Neuronal stem cell (in vitro differentiated cells): ENCODE data around the gene MAP3K3.

Experiments
- DNase-seq: peaks from one replicate; pipeline ENCODE4 v3.0.0-alpha.2; 2013; ENCODE audit warnings: low spot score
- H2AFZ ChIP-seq: one replicate; pipeline ENCODE4 v1.6.1; 2013; ENCODE audit warnings: mild to moderate bottlenecking, low read length, inconsistent platforms
- H2AK5ac ChIP-seq: 2 replicates; pipeline ENCODE4 v1.6.1; 2013; ENCODE audit warnings: low read depth, mild to moderate bottlenecking, inconsistent platforms, low read length, moderate library complexity, mixed read lengths
- H2BK120ac ChIP-seq: 2 replicates; pipeline ENCODE4 v1.6.1; 2013; ENCODE audit warnings: low read depth, mild to moderate bottlenecking, inconsistent platforms, low read length, moderate library complexity, mixed read lengths
- H2BK12ac ChIP-seq: one replicate; pipeline ENCODE4 v1.6.1; 2013; ENCODE audit warnings: low read length, inconsistent platforms
- H2BK15ac ChIP-seq: 2 replicates; pipeline ENCODE4 v1.6.1; 2013; ENCODE audit warnings: mild to moderate bottlenecking, low read length, inconsistent platforms, mixed read lengths
- H2BK5ac ChIP-seq: one replicate; pipeline ENCODE4 v1.6.1; 2013; ENCODE audit warnings: inconsistent platforms, mild to moderate bottlenecking, low read length, moderate library complexity
- H3K14ac ChIP-seq: one replicate; pipeline ENCODE4 v1.6.1; 2013; ENCODE audit warnings: low read length, inconsistent platforms
- H3K18ac ChIP-seq: 2 replicates; pipeline ENCODE4 v1.6.1; 2013; ENCODE audit warnings: low read length, inconsistent platforms
- H3K23ac ChIP-seq: 2 replicates; pipeline ENCODE4 v1.6.1; 2013; ENCODE audit warnings: low read depth, mild to moderate bottlenecking, mixed read lengths, low read length, inconsistent platforms; ENCODE audit not compliant: poor library complexity
- H3K27ac ChIP-seq: replicated peaks from 3 replicates; pipeline ENCODE4 v1.5.1; 2013; ENCODE audit warnings: low read length, inconsistent platforms
- H3K27me3 ChIP-seq, 3 experiments: 2 replicates each; pipeline ENCODE4 v1.6.1; 2013; ENCODE audit warnings: low read length in 3 of 3, mild to moderate bottlenecking in 2 of 3, inconsistent platforms in 1 of 3, low read depth in 1 of 3, mixed read lengths in 1 of 3, moderate library complexity in 1 of 3; ENCODE audit not compliant: control insufficient read depth in 3 of 3, insufficient read depth in 3 of 3
- H3K36me3 ChIP-seq, 2 donors: replicated peaks in 1 of 2; 2 replicates each; pipeline ENCODE4 v1.6.1; 2013; ENCODE audit warnings: low read length in 2 of 2; ENCODE audit not compliant: control insufficient read depth in 2 of 2, insufficient read depth in 2 of 2
- H3K4ac ChIP-seq: 2 replicates; pipeline ENCODE4 v1.6.1; 2013; ENCODE audit warnings: inconsistent platforms, mild to moderate bottlenecking, low read length, moderate library complexity
- H3K4me1 ChIP-seq, 2 donors: 1 replicate in 1 of 2; 2 replicates in 1 of 2; pipeline ENCODE4 v1.6.1; 2013; ENCODE audit warnings: low read length in 2 of 2, low read depth in 1 of 2; ENCODE audit not compliant: control insufficient read depth in 2 of 2, insufficient read depth in 1 of 2
- H3K4me2 ChIP-seq: one replicate; pipeline ENCODE4 v1.6.1; 2013; ENCODE audit warnings: mild to moderate bottlenecking, low read length, inconsistent platforms; ENCODE audit not compliant: insufficient read depth, poor library complexity, severe bottlenecking
- H3K4me3 ChIP-seq, 2 donors: 2 replicates each; pipeline ENCODE4 v1.5.1; 2013; ENCODE audit warnings: low read length in 2 of 2, mild to moderate bottlenecking in 2 of 2, inconsistent platforms in 1 of 2, moderate library complexity in 1 of 2
- H3K79me1 ChIP-seq: one replicate; pipeline ENCODE4 v1.6.1; 2013; ENCODE audit warnings: low read depth, mild to moderate bottlenecking, inconsistent platforms, low read length, moderate library complexity
- H3K9ac ChIP-seq: one replicate; pipeline ENCODE4 v1.6.1; 2013; ENCODE audit warnings: mild to moderate bottlenecking, low read depth, low read length, inconsistent platforms; ENCODE audit not compliant: poor library complexity
- H3K9me3 ChIP-seq, 2 donors: replicated peaks in 1 of 2; 2 replicates each; pipeline versions ENCODE3 to v1.6.1; 2013; ENCODE audit warnings: low read length in 2 of 2, mild to moderate bottlenecking in 2 of 2, inconsistent platforms in 1 of 2, low read depth in 1 of 2, mixed read lengths in 1 of 2, moderate library complexity in 1 of 2; ENCODE audit not compliant: control insufficient read depth in 2 of 2, insufficient read depth in 1 of 2
- H4K8ac ChIP-seq: one replicate; pipeline ENCODE4 v1.6.1; 2013; ENCODE audit warnings: low read depth, mild to moderate bottlenecking, inconsistent platforms, low read length, moderate library complexity
- H4K91ac ChIP-seq: one replicate; pipeline ENCODE4 v1.6.1; 2013; ENCODE audit warnings: low read length, low read depth, mild to moderate bottlenecking, inconsistent platforms; ENCODE audit not compliant: poor library complexity
- WGBS, 2 donors: extraction: QIAGEN DNeasy Blood & Tissue Kit; methylation state at CpG; one replicate each; pipeline ENCODE4 v1.1.7; 2013; ENCODE audit warnings: missing lambda C conversion rate in 2 of 2, mixed read lengths in 1 of 2; ENCODE audit not compliant: insufficient read length in 2 of 2, insufficient replicate concordance in 1 of 2; ENCODE audit errors: extremely low coverage in 2 of 2; 5-methylcytosine and 5-hydroxymethylcytosine counted together

MAP3K3 gene

GRCh38 chr17:63707151-63707550 lies 84.9 kb downstream of the MAP3K3 start:
- no peaks in the 10 kb centered on the region for H3K79me1 ChIP-seq
- no peak overlapping the region for H3K4ac ChIP-seq
- H4K8ac ChIP-seq, result no peak overlapping the region
- peaks cover 0 to 4% of the 10 kb centered on the region in 2 donors for H3K4me1 ChIP-seq
- H3K36me3 ChIP-seq, result peaks cover 23 to 95% of the 10 kb centered on the region in 2 donors
- H3K9me3 ChIP-seq, result no peaks in the 10 kb centered on the region
- H3K4me3 ChIP-seq, result no peak overlapping the region
- H2AK5ac ChIP-seq, result no peak overlapping the region
- H2BK120ac ChIP-seq, result no peak overlapping the region
- DNase-seq, result no peak
- no peak overlapping the region for H3K18ac ChIP-seq
- no peak overlapping the region for H2BK5ac ChIP-seq
- H3K27ac ChIP-seq, result no peak overlapping the region
- no peak overlapping the region for H3K23ac ChIP-seq
- peak overlapping the region; percentile 9 for H3K9ac ChIP-seq
- H3K4me2 ChIP-seq, result no peak overlapping the region
- H2BK12ac ChIP-seq, result no peak overlapping the region
- H3K14ac ChIP-seq, result no peak overlapping the region
- H3K27me3 ChIP-seq, result no peaks in the 10 kb centered on the region
- H4K91ac ChIP-seq, result no peak overlapping the region
- H2AFZ ChIP-seq, result no peak overlapping the region
- WGBS, 2 donors, result no CpG with 5 or more reads among the region's 11 CpGs
- no peak overlapping the region for H2BK15ac ChIP-seq

GRCh38 chr17:63709110-63709509 lies 86.9 kb downstream of the MAP3K3 start:
- WGBS, 2 donors, result no CpG with 5 or more reads among the region's 6 CpGs
- Histone ChIP-seq H2AK5ac (no peak overlapping the region), H3K27ac (no peak overlapping the region), H3K79me1 (no peaks in the 10 kb centered on the region), H3K18ac (no peak overlapping the region), H3K4ac (no peak overlapping the region), H2AFZ (no peak overlapping the region), H3K4me3 (no peak overlapping the region), H3K9me3 (no peaks in the 10 kb centered on the region), H3K27me3 (no peaks in the 10 kb centered on the region), H4K8ac (no peak overlapping the region), H2BK15ac (no peak overlapping the region), H3K14ac (no peak overlapping the region), H2BK120ac (no peak overlapping the region), H3K9ac (peak overlapping the region; percentile 36), H4K91ac (no peak overlapping the region), H3K4me1 (peaks cover 0 to 3% of the 10 kb centered on the region in 2 donors), H3K23ac (no peak overlapping the region), H2BK12ac (no peak overlapping the region), H2BK5ac (no peak overlapping the region), H3K4me2 (no peak overlapping the region), H3K36me3 (peaks cover 21 to 94% of the 10 kb centered on the region in 2 donors)
- DNase-seq, result no peak

- no peak overlapping the region for H2BK120ac ChIP-seq
- H3K9me3 ChIP-seq, result no peaks in the 10 kb centered on the region
- no peak for DNase-seq
- H2AFZ ChIP-seq, result no peak overlapping the region
- H3K79me1 ChIP-seq, result no peaks in the 10 kb centered on the region
- H3K36me3 ChIP-seq, result peaks cover 13 to 70% of the 10 kb centered on the region in 2 donors
- H3K9ac ChIP-seq, result no peak overlapping the region
- no peak overlapping the region for H3K18ac ChIP-seq
- no peak overlapping the region for H2BK15ac ChIP-seq
- H3K4me1 ChIP-seq, result no peaks in the 10 kb centered on the region
- no peak overlapping the region for H2BK5ac ChIP-seq
- H3K4me2 ChIP-seq, result no peak overlapping the region
- H3K27me3 ChIP-seq, result no peaks in the 10 kb centered on the region
- no peak overlapping the region for H3K23ac ChIP-seq
- H3K14ac ChIP-seq, result no peak overlapping the region
- H3K4ac ChIP-seq, result no peak overlapping the region
- no peak overlapping the region for H4K8ac ChIP-seq
- H3K27ac ChIP-seq, result no peak overlapping the region
- H3K4me3 ChIP-seq, result no peak overlapping the region
- H4K91ac ChIP-seq, result no peak overlapping the region
- H2AK5ac ChIP-seq, result no peak overlapping the region
- H2BK12ac ChIP-seq, result no peak overlapping the region
- WGBS, 2 donors, result no CpG with 5 or more reads among the region's 10 CpGs
Observed at GRCh38 chr17:63714550-63715277, 92.5 kb downstream of the MAP3K3 start.

- Histone ChIP-seq H2BK12ac (no peak overlapping the region), H2AK5ac (no peak overlapping the region), H3K4me1 (no peaks in the 10 kb centered on the region), H4K8ac (no peak overlapping the region), H2BK15ac (no peak overlapping the region), H3K36me3 (peaks cover 9 to 55% of the 10 kb centered on the region in 2 donors), H2BK5ac (no peak overlapping the region), H3K4me2 (no peak overlapping the region), H3K9me3 (no peaks in the 10 kb centered on the region), H2BK120ac (no peak overlapping the region), H4K91ac (no peak overlapping the region), H3K9ac (no peak overlapping the region), H2AFZ (no peak overlapping the region), H3K14ac (no peak overlapping the region), H3K27ac (no peak overlapping the region), H3K18ac (no peak overlapping the region), H3K4ac (no peak overlapping the region), H3K4me3 (no peak overlapping the region), H3K27me3 (no peaks in the 10 kb centered on the region), H3K23ac (no peak overlapping the region), H3K79me1 (no peaks in the 10 kb centered on the region)
- WGBS, 2 donors, result no CpG with 5 or more reads among the region's 3 CpGs
- no peak for DNase-seq
Observed at GRCh38 chr17:63716426-63716825, 94.2 kb downstream of the MAP3K3 start.
